TTC549 (cell line): ENCODE results near the gene ZNF282.

ENCODE experiments used
- FAIRE-seq: peaks from 2 replicates; lab custom pipeline; 2012; peaks lifted over from hg19 to GRCh38; lab: Jason Lieb, UNC

The ZNF282 gene

DNA sequence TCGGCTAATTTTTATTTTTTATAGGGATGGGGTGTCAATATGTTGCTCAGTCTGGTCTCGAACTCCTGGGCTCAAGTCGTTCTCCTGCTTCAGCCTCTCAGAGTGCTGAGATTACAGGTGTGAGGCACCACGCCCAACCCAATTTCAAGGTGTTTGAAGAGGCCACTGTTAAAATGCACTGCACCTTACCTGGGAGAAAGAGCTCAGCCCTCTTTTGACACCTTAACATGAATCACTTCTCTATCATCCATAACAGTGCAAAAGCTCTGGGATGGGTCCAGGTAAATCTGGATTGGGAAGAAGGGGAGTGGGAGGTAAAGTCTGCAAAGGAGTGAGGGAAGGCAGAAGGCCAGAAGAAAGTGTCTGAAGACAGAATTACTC lies 557 bp upstream of the ZNF282 start:
- no peak for FAIRE-seq

GRCh38 chr7:149196151-149196704 lies 882 bp downstream of the ZNF282 start:
- FAIRE-seq, result no peak

- FAIRE-seq, result no peak
These were observed 1.4 kb downstream of the ZNF282 start for GRCh38 chr7:149196705-149197171.

DNA sequence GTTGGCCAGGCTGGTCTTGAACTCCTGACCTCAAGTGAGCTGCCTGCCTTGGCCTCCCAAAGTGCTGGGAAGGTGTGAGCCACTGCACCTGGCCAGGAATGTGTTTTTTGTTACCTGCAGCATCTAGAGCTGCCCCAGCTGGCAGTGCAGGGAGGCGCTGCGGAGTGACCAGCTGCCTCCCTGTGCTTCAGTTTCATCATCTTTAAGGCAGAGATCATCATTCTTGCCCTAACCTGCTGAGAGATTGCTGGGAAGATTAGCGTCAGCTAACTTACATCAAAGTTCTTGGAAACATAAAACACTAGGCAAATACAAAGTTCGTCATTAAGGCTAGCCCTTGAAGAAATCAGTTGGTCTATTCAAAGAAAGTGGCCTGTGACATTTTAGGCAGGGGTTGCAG lies 2.3 kb downstream of the ZNF282 start:
- no peak for FAIRE-seq

DNA sequence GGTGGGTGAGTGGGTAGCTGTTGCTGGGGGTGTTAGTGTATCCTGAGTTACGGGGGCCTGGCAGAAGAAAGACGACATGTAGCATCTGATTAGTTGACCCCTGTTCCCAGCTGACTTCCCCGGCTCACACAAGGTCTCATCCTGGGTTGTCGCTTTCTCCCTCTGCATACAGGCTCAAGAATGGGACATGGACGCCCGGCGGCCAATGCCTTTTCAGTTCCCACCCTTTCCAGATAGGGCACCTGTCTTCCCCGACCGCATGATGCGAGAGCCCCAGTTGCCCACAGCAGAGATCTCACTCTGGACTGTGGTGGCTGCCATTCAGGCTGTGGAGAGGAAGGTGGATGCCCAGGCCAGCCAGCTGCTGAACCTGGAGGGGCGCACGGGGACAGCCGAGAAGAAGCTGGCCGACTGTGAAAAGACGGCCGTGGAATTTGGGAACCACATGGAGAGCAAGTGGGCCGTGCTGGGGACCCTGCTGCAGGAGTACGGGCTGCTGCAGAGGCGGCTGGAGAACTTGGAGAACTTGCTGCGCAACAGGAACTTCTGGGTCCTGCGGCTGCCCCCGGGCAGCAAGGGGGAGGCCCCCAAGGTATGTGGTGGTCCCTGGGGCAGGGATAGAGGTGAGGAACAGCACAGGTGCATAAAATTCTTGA lies 2.9 kb downstream of the ZNF282 start:
- no peak for FAIRE-seq

DNA sequence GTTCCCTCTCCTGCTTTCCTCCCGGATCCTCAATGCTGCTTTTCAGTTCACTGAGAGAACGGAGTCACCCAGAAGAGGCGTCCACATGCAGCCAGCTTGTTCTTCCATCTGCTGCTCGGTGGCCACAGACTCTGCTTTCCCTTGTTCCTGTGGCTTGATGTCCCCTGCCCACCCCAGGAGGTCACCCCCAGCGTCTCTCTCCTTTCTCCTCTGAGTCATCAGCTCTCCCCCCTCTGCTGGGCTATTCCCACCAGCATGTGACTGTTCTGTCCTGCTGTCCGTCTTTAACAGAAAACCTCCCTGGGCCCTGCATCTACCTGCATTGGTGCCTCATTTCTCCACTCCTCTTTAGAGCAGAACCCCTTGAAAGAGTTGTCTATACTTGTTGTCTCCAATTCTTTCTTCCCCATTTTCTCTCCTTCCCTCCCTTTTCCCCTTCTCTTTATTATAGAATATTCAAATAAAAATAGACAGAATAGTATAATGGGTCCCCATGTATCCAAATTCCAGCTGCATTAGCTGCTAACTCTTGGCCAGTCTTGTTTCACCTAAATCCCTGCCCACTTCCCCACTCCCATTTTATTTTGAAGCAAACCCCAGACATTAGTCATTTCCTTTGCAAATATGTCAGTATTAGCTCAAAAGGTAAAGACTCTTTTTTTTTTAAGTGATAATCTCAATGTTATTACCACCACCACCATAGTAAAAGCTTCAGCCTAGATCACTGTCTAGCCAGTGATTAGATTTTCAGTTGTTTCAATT lies 4.1 kb downstream of the ZNF282 start:
- no peak for FAIRE-seq

DNA sequence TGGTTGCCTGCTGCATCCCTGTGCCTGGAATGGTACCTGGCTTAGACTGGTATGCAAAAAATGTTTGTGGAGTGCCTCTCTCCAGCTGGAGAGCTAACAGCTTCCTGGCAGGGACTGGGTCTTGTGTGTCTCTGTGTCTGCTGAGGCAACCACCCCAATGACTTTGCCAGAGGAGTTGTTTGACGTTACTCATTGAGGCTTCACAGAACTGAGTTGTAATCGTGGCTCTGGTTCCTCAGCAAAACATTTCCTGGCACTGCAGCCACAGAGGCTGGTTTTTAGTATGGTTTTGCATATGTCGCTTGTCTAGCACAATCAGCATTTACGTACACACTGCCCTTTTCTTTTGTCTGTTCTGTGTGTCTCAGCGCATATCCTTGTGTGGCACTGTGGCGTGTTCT lies 7.5 kb downstream of the ZNF282 start:
- no peak for FAIRE-seq

DNA sequence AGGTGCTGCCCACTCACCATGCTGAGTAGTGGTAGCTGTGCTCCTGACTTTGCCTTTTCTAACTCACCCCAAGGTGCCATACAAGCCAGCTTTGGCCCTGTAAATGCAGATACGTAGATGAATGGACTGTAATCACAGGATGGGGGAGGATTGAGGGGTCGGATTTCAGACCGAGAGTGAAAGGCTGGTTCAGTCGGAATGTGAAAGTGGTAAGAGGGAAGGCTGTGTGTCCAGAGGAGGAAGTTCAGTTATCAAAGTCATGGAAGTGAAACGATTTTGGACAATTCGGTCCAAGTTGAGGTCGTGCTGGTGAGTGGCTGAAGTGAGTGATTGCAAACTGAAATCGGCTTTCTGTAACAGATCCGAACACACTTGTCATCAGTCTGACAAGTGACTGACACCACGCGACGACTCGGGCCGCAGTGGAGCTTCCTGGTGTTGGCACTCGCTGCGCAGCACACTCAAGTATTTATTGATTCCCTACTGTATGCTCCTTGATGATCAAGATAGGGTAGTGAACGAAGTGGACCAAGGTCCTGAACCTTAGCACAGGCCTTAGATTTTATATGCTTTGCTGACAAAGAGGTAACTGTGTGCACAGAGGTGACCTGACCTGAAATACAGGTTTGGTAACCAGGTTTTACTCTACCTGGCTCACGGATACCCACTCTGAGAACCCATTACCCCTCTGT lies 10.5 kb downstream of the ZNF282 start:
- no peak for FAIRE-seq

DNA sequence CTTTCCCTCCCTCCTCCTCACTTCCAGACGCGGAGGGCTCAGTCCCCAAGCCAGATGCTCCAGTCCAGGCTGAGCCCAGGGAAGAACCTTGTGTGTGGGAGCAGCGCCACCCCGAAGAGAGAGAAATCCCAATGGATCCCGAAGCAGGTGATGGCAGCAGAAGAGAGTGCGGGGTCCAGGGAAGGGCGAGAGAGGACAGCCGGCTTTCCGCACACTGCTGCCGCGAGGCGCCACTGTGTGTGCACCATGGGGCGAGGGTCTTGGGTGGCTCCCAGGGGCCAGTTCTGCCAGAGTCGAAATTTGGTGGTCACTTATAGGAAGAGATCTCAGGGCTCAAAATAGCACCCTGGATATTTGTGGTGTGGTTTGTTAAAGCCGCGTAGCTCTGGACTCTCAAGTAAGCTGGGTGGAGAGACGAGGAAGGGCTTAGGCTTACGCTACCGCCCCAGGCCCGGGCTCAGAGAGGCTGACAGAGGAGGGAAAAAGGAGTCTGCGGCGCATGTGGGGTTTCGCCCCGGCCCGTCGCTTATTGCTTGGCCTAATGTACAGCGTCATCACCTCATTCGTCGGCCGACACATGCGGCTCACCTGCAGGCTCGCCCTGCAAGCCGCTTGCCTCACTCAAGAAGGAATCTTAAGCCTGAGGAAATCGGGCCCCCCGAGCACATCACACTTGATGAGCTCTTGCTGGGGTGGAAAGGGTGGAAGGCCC lies 12.1 kb downstream of the ZNF282 start:
- no peak for FAIRE-seq

DNA sequence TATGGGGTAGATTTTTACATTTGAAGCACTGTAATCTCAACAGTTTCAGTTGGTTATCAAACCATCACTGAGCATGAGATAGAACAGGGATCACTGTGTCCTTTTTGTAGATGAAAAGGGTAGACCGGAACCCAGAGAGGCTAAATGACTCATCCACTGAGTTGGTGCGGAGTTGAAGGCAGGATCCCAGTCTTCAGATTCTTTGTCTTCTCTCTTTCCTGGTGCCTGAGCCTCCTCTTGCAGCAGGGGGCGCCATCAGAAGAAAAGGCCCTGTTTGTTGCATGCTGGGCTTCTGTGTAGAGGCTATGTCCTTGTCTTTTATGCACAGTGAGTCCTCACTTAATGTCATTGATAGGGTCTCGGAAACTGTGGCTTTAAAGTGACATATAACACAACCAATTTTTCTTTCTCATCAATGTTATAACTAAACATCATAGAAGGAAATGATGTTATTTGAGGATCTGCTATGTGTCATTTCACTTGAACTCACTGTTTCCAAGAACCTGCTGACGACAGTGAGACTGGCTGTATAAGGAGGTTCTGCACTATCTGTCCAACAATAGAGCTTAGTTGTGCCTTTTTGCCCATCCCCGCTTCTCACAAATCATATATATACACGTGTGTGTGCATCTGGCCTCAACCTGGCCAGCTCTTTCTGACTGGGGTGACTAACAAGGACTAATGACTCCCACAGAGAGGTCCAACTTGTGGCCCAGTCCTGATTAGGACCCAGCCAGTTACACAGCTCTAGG lies 14.3 kb downstream of the ZNF282 start:
- no peak for FAIRE-seq

DNA sequence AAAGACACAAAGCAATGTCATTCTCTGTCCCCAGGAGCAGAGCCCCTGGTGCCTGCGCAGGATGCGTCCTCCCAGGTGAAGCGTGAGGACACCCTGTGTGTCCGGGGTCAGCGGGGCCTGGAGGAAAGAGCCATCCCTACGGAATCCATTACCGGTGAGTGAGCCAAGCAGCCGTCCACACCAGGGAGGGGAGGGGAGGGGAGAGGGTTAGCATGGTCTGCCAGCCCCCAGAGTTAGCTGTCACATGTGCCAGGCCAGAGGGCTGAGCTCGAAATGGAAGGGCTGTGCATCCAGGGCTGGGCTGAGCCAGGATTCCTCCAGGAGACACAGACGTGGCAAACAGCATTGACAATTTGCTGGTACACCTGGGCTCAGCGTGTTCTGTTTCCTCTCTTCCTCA lies 15.2 kb downstream of the ZNF282 start:
- no peak for FAIRE-seq

DNA sequence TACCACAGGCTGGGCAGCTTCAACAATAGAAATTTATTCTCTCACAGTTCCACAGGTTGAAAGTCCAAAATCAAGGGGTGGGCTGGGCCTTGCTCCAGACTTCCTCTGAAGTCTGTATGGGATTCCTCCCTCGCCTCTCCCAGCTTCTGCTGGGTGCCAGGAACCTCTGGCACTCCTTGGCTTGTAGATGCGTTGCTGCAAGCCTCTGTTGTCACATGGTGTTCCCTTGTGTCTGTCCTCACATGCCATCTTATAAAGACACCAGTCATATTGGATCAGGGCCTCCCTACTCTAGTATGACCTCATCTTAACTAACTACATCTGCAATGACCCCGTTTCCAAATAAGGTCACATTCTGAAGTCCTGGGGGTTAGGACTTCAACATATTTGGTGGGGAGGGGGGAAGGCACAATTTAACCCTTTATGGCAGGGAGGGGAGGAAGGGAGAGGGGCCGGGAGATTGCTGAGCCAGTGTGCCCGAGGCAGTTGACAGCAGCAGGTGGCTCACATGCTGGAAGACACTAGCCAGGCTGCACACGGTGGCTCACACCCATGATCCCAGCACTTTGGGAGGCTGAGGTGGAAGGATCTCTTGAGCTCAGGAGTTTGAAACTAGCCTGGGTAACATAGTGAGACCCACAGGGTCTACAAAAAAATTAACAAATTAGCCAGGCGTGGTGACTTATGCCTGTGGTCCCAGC lies 18.8 kb downstream of the ZNF282 start:
- no peak for FAIRE-seq

DNA sequence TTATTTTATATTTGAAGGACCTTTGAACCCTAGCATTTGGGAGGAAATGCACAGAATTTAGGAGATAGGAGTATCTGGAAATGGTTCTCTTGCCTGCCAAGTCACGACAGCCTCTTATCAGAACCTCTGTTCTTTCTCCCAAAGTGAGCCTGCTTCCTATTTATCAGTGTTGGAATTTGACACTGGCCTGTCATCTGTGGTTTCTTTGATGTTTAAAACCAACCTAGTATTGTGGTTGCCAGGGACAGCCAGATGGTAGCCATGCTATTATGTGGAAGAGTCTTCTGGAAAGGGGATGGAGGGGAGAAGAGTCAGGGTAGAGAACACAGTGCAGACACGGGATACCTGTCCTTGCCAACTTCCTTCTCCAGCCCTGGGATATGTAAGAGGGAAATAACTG lies 21.1 kb downstream of the ZNF282 start:
- no peak for FAIRE-seq

DNA sequence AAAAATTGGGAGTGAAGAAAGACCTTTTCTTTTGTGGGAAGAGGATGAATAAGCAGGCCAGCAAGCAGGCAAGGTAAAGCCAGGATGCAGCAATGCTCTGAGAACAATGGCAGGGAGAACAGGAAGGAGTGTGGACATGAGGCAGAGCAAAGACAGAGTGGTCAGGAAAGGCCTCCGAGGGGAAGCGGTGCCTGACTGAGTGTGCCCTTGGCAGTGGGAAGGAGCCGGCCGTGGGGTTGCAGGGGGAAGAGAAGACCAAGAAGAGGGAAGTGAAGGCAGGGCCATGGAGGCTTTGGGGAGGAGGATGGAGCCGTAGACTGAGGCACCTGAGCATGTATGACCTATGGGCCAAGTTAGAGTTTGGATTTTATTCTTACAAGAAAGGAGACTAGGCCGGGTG lies 22.2 kb downstream of the ZNF282 start:
- no peak for FAIRE-seq

DNA sequence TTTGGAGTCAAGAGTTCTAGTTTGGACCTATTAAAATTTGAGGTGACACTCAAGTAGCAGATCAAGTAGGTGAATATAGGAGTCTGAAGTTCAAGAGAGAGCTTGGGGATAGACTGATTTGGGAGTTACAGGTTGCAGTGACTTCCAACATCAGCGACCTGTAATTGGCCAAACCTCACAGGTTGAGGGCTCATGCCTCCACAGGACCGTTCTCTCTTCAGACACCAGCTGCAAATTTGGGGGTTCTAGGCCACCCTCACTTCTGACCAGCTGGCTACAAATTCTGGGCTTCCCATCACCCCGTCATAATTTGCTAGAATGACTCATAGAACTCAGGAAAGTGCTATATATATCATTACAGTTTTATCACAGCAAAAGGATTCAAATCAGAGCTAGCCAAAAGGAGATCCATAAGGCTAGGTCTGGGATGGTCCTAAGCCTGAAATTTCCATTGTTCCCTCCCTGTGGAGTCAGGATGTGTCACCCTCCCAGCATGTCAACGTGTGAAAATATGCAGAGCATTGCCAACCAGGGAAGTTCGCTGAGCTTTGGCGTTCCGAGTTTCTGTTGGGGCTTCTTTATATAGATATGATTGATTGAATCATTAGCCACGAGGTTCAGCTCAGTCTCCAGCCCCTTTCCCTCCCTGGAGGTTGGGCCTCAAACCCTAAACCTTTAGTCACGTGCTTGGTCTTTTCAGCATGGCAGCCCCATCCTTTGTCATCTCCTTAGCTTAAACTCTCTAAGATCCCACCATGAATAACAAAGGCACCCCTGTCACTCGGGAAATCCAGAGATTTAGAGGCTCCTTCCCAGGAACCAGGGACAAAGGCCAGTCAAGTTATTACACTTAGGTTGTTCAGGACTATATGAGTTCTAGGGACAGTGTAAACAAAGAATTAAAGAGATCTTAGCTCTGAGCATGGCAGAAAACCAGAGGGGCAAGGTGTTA lies 23.4 kb downstream of the ZNF282 start:
- no peak for FAIRE-seq

DNA sequence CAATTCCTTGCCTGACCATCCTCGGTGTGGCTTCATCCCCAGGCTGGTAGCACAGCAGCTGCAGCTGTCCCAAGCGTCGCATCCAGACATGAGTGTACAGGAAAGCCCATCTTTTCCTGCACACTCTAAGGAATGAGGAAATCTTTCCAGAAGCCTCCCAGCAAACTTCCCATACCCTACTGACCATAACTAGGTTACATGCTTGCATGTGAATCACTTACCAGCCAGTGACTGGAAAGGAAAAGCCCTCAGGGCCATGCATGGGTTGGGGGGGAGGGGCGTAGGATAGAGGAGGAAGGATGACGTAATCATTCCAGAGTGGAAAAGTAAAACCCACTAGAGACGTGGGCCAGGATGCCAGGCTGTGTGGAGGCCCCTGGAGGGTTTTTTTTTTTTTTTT lies 25.2 kb downstream of the ZNF282 start:
- no peak for FAIRE-seq

DNA sequence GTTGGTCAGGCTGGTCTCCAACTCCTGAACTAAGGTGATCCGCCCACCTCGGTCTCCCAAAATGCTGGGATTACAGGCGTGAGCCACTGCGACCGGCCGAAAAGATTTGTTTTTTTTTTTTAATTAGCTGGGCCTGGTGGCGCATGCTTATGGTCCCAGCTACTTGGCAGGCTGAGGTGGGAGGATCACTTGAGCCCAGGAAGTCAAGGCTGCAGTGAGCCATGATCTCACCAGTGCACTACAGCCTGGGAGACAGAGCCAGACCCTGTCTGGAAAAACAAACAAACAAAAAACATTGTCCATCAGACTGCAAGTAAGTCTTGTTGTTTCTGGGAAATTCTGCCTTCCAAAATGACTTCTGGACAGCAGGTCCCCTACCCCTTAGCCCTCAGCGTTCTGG lies 27.8 kb downstream of the ZNF282 start:
- FAIRE-seq, result no peak

GRCh38 chr7:149223761-149224160 lies 28.4 kb downstream of the ZNF282 start:
- no peak for FAIRE-seq

DNA sequence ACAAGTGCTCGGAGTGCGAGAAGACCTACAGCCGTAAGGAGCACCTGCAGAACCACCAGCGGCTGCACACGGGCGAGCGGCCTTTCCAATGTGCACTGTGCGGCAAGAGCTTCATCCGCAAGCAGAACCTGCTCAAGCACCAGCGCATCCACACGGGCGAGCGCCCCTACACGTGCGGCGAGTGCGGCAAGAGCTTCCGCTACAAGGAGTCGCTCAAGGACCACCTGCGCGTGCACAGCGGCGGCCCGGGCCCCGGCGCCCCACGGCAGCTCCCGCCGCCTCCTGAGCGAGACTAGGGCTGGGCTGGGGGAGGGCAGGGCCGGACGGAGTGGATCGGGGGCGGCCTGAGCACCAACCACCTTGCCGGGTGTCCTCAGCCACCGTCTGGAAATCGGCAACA lies 29.0 kb downstream of the ZNF282 start:
- no peak for FAIRE-seq

DNA sequence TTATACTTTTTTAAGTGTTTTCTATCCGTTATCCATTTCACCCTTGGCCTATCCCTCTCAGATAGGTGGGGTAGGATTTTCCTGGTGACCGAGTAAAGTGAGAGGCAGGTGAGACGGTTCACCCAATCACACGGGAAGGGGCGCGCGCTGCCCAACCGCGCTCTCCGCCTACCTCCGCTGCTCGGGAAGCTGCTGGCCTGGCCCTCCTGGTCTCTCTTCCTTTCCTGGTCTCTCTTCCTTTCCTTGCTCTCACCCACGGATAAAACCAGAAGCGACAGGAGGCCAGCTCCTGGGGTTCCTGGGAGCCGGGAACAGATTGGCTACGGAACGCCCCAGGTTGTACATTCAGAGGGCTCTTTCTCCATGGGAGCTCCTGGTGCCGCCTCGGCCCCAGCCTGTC lies 29.8 kb downstream of the ZNF282 start:
- no peak for FAIRE-seq
